ENCODE data around the gene KCTD3.

Gene KCTD3

DNA sequence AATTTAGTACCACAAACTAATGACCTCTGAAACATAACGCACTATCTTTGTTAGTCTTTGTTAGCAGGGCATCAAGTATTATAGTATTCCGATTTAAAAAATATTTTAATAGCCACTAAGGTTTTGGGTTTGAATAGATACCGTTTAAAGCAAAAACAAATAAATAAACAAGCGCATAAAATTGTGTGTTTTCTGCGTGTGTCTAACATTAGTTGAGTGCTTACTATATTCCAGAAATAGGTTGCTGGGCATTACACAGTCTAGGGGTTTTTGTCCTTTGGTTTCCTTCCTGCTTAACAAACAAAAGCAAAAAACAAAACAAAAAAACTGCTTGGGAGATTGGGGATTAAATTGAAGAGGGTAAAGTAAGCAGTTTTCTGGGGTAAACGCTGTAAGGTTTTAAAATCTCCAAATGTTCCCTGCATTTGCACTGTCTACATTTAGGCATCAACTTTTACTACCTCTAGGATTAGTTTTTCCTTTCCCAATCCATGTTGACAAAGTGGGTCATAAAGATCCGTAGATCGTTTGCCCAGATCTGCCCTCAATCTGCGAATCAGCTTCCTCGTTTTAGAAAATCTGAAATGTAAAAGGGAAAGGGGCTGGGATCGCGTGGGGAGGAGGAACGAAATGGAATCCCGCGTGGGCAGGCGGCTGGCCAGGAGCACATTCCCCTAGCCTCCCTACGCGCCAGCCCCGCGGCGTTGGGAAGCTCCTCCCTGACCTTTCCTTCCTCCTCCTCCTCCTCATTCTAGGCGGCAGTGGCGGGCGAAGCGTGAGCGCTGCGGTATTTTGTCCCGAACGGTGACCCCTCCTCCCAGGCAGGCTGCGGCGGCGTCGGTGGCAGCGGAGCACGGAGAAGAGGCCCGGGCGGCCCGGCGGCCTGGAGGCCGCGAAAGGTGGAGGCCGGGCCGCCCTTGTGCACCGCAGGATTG is at the start of gene KCTD3:
KCTD3 (plus strand) TSS at position 749 of the 935 bp plus-strand sequence. CDS start 382 bp downstream, outside the sequence.
- no peak for DNase-seq (ENCODE audit: low read depth in 2 of 2)

DNA sequence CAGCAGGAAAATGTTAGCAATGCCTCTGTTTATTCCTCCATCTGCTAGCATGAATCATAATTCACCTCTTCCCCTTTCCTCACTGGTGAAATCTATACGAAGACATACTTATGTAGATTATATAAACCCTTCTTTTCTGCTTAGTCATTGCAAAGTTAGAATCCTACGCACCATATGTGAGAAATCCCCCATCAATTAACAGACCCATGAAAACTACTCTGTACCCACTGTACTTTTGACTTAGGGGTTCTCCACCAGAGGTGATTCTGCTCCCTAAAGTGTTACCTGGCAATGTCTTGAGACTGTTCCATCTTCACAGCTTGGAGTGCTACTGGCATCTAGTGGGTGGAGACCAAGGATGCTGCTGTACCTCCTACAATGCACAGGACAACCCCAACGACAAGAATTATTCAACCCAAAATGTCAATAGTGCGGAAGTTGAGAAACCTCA is 49.6 kb upstream of the KCTD3 start:
- DNase-seq (ENCODE audit: low read depth in 2 of 2), result no peak

DNA sequence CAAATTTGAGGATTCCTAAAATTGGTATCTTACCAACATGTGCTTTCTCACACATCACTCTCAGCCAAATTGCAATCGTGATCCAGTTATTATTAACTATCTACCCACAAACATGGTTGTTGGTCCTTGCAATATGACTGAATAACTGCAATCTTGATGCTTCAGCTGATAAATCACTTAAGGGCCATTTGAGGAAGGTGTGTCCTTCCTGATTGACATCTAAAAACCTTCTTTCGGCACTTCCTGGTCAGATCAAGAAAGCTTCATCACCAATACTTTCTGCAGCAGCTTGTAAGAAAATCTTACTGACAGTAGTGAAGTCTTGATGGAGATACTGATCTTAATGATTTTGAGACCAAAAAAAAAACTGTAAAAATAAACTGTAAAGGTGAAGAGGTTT is 48.5 kb upstream of the KCTD3 start:
- DNase-seq (ENCODE audit: low read depth in 2 of 2), result no peak

DNA sequence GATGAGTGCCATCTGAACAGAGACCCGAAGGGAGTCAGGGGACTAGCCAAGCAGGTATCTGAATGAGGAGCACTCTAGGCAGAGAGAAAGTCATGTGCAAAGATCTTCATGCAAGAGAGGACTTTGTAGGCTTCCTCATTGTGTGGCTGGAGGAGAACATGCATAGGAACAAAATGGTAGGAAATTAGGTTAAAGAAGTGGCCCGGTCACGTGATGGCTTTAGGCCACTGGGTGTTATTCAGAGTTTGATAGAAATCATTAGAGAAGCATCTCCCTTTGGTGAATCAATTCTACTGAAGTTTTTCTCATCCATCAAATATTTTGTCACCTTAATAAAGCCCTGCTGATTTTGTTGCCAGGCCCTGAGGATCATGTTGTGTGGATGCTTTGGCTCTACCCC is 45.8 kb upstream of the KCTD3 start:
- no peak for DNase-seq (ENCODE audit: low read depth in 2 of 2)

GRCh38 chr1:215523128-215523861 is 43.8 kb upstream of the KCTD3 start:
- no peak for DNase-seq (ENCODE audit: low read depth in 2 of 2)

DNA sequence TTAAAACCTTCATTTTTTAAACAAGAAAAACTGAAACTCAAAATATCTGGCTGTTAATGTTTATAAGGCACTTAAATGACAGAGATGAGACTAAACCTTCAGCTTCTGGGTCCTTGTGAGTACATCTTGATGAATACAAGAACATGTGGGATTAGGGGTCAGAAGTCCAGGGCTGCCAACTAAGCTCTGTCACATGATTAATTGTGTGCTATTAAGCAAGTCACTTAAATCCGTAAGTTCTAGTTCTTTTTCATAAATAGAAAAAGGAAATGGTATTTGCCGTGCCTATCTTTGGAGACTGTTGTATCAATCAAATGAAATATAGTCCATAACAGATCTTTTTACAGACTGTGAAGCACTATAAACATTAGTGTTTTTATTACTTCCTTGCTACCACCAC is 43.2 kb upstream of the KCTD3 start:
- DNase-seq (ENCODE audit: low read depth in 2 of 2), result no peak

GRCh38 chr1:215526147-215526845 is 40.8 kb upstream of the KCTD3 start:
- no peak for DNase-seq (ENCODE audit: low read depth in 2 of 2)

- no peak for DNase-seq (ENCODE audit: low read depth in 2 of 2)
These were observed 40.3 kb upstream of the KCTD3 start for GRCh38 chr1:215526846-215527151.

DNA sequence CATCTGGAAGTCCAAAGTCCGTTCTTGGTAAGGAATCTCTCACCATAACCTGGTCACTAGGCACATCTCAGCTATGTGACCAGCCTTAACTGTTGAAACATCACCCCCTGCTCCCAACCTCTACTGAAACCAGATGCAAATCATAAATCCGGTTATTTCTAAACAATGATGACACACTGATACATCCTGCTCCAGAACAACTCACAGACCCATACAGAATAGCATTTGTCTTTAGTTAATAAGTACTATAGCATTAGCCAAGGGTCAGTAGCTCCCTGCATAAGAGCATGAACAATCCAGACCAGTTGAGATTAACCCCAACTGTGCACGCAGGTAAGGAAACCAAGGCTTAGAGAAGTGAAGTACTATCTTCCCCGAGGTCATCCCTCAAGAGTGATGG is 38.0 kb upstream of the KCTD3 start:
- DNase-seq (ENCODE audit: low read depth in 2 of 2), result no peak

DNA sequence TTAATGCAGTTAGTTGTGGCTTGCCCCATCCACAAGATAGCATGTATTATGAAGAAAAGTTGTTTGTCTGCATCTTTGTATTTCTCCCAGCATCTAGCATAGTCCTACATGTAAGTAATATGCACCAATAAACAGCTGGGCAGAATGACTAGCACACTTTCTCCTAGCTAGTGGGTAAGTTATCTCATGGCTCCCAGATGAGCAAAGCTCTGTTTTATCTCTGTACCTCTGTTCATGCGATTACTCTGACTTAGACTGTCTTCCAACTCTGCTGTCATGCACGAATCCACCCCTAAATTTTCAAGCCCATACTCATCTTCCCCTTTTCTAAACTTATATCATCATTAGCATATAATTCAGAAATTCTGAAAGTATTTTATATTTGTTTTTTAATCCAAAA is 37.5 kb upstream of the KCTD3 start:
- DNase-seq (ENCODE audit: low read depth in 2 of 2), result no peak

DNA sequence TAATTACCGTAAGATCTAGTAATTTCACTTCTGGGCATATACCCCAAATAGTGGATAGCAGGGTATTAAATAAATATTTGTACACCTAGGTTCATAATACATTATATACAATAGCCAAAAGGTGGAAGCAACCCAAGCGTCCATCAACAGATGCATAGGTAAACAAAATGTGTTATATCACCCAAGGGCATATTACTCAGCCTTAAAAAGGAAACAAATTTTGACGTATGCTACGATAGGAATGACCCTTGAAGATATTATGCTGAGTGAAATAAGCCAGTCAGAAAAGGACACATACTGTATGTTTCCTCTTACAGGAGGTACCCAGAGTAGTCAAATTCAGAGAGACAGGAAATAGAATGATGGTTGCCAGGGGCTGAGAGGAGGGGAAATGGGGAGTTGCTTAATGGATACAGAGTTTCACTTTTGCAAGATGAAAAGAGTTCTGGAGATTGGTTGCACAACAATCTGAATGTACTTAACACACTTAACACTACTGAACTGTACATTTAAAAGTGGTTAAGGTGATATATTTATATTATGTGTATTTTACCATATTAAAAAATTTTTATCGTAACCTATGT is 36.6 kb upstream of the KCTD3 start:
- DNase-seq (ENCODE audit: low read depth in 2 of 2), result no peak

DNA sequence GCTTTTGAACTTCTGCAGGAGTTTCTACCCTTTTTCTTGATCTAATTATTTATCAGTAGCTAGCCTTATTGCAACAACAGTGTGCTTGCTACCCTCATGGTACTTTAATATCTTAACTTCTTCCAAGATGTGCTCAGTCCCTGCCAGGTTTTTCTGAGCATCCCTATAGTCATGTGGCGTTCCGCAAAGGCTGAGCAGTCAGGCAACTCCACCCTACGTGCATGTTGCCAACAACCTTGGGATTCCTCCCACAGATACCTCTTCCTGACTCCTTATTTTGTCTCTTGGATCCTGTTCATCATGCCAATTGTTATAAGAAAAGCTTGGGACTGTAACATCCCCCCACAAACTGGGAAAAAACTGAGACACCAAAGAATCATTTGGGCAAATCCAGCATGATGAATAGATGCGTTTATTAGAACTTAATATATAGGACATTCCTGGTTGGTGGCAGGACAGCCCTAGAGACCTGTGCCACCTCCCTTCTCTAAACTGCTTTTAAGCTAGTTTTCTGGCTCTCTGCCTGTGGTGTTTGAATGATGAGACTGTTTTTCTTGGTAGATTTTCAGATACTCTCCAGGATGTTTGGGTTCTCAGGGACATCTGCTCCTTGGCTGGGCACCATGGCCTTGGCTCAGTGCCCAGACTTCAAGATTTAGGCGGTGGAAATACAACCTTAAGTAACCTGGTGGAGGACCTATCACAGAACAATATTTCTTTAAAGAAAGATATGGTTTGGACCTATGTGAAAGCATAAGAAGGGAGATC is 27.1 kb upstream of the KCTD3 start:
- no peak for DNase-seq (ENCODE audit: low read depth in 2 of 2)

DNA sequence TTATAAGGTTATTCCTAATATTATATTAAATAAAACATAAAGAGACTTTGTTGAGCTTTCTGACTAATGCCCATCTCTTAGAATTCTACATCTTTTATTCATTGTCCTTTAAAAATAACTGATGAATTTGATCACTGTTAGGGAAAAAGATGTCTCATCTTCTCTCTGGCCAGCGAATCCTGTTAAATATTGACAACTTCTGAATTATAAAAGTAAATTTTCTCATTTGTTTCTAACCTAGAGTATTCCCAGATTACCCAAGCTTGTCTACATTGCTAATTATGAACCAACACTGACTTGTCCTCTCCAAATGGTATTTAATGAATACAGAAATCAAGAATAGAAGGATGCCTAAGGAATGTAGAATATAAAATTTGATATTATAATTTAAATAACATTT is 24.8 kb upstream of the KCTD3 start:
- DNase-seq (ENCODE audit: low read depth in 2 of 2), result no peak

- DNase-seq (ENCODE audit: low read depth in 2 of 2), result no peak
These were observed 23.9 kb upstream of the KCTD3 start for GRCh38 chr1:215543191-215543606.

DNA sequence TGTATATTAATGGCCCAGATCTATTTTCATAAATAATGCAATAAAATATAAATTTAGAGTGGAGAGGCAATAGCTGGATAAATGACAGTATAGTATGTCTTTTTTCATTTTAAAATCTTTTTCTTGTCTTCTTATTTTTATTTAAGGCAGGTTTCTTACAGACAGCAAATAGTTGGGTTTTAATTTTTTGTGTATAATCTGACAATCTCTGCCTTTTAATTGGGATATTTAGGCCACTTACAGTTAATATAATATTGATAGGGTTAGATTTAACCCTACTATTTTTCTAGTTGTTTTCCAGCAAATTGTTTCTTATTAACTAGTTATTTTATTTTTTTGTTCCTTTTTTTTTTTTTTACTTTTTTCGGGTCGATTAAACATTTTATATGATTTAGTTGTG is 23.3 kb upstream of the KCTD3 start:
- no peak for DNase-seq (ENCODE audit: low read depth in 2 of 2)

- DNase-seq (ENCODE audit: low read depth in 2 of 2), result no peak
These were observed 22.5 kb upstream of the KCTD3 start for GRCh38 chr1:215544566-215544965.

DNA sequence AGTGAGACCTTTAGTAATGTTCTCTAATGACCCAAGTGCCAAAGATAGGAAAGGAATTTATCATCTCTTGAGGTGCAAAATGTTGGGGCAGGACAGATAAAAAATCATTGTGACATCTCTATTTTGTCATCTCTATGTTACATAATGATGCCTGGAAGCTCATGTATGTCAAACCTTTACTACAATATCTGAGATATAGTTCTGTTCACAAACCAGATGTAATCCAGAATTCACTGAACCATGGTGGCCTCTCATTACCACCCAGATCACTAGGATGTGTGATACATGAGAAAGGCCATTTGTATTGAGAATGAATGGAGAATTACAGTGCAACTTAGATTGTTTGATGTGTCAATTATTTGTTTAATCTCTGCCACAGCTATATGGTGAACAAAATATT is 22.0 kb upstream of the KCTD3 start:
- DNase-seq (ENCODE audit: low read depth in 2 of 2), result no peak

DNA sequence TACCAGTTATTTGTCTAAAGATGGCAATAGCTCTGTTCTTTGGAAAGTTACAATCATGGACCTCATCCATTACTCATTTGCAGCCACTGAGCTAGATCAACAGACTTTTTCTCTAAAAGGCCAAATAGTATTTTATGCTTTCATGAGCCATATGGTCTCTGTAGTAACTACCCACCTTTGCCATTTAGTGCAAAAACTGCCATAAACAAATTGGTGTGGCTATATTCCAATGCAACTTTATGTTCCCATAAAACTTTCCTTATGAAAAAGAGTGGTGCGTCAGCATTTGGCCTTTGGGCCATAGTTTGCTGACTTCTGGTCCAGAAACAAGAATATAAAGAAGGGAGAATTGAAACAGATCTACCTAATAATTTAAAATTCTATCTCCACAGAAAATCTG is 20.1 kb upstream of the KCTD3 start:
- DNase-seq (ENCODE audit: low read depth in 2 of 2), result no peak

GRCh38 chr1:215551806-215552205 is 15.3 kb upstream of the KCTD3 start:
- no peak for DNase-seq (ENCODE audit: low read depth in 2 of 2)

- DNase-seq (ENCODE audit: low read depth in 2 of 2), result no peak
These were observed 12.2 kb upstream of the KCTD3 start for GRCh38 chr1:215554865-215555264.

- no peak for DNase-seq (ENCODE audit: low read depth in 2 of 2)
These were observed 11.6 kb upstream of the KCTD3 start for GRCh38 chr1:215555531-215555930.

Measured in stimulated activated CD8-positive, alpha-beta memory T cell treated with anti-CD3 and anti-CD28 coated beads, Interleukin-15, amount 100 ng/mL, for 48 hours (primary cell).